ENCODE measurements around the gene DLG4.

The DLG4 gene

GRCh38 chr17:7177954-7178477, 41.6 kb downstream of the DLG4 start:
- H3K36me3 ChIP-seq (ENCODE audit: control insufficient read depth in 2 of 2, insufficient read depth in 1 of 2, low read length in 2 of 2) = no peaks in the 10 kb centered on the region; a peak in 1 of 3 replicates
- ChIA-PET CTCF (interaction anchor here (0.5 to 2.6 kb wide), 45 partner anchors 8 to 444 kb away, joined by 3 to 50 read pairs (median 4); partner anchors contain the start of genes RNASEK and SLC16A11), POLR2A (interaction anchor here (0.6 to 2.0 kb wide), 5 partner anchors 13 to 151 kb away, joined by 3 to 14 read pairs (median 10); partner anchors contain the start of genes ACADVL, DLG4 and NEURL4)
- H3K9me3 ChIP-seq (ENCODE audit: control insufficient read depth, insufficient read depth, low read depth, low read length) = no peaks in the 10 kb centered on the region
- peak overlapping the region; percentile 54 for H3K4me3 ChIP-seq (ENCODE audit: low read depth, low read length)
- peak overlapping the region; percentile 39; the same call in 1 of the 2 replicates for H3K27ac ChIP-seq (ENCODE audit: extremely low read depth, low read depth, low read length)
- H3K4me1 ChIP-seq (ENCODE audit: control insufficient read depth, insufficient read depth, low read length) = peaks cover 8% of the 10 kb centered on the region
- TF ChIP-seq ZNF529 (tag by site-specific recombination; IDR thresholded peaks at IDR 0.05; ENCODE audit: insufficient replicate concordance) = no peak
- TF ChIP-seq ZNF692 (tag by site-specific recombination; IDR thresholded peaks at IDR 0.05) = peak; percentile 82
- TF ChIP-seq ZNF335 (tag by site-specific recombination; conservative IDR thresholded peaks at IDR 0.05) = peak; percentile 71
- TF ChIP-seq ZNF530 (tag by site-specific recombination; IDR thresholded peaks at IDR 0.05; ENCODE audit: low read depth) = no peak
- 0 out of 2 replicates have a peak, but pooled peaks have one; percentile 56 for TF ChIP-seq ZNF600 (tag by site-specific recombination; IDR thresholded peaks at IDR 0.05)
- no peak for TF ChIP-seq ZNF146 (tag by site-specific recombination; IDR thresholded peaks at IDR 0.05)
- TF ChIP-seq ZNF777 (tag by site-specific recombination; IDR thresholded peaks at IDR 0.05; ENCODE audit: borderline replicate concordance) = no peak
- no peak for TF ChIP-seq ZNF664 (tag by site-specific recombination; IDR thresholded peaks at IDR 0.05)
- peak; percentile 47 for TF ChIP-seq KLF17 (tag by site-specific recombination; IDR thresholded peaks at IDR 0.05)
- 0 out of 2 replicates have a peak, but pooled peaks have one; percentile 10 for TF ChIP-seq ZSCAN23 (tag by site-specific recombination; IDR thresholded peaks at IDR 0.05)
- TF ChIP-seq ZNF16 (tag by site-specific recombination; IDR thresholded peaks at IDR 0.05; ENCODE audit: low read depth) = no peak
- no peak for TF ChIP-seq ZNF155 (tag by site-specific recombination; IDR thresholded peaks at IDR 0.05)
- no peak for TF ChIP-seq ZBTB7A (tag by site-specific recombination; IDR thresholded peaks at IDR 0.05; ENCODE audit: low read depth)
- TF ChIP-seq ZNF302 (tag by site-specific recombination; IDR thresholded peaks at IDR 0.05; ENCODE audit: low read depth) = no peak
- no peak for TF ChIP-seq MYNN (tag by site-specific recombination; IDR thresholded peaks at IDR 0.05; ENCODE audit: borderline replicate concordance)
- peak; percentile 17; the same call in 1 of the 2 replicates for TF ChIP-seq SP7 (tag by site-specific recombination; IDR thresholded peaks at IDR 0.05)
- TF ChIP-seq ZNF610 (tag by site-specific recombination; IDR thresholded peaks at IDR 0.05; ENCODE audit: borderline replicate concordance) = no peak
- TF ChIP-seq ZBTB21 (tag by site-specific recombination; IDR thresholded peaks at IDR 0.05) = peak; percentile 97
- TF ChIP-seq EGR2 (tag by site-specific recombination; IDR thresholded peaks at IDR 0.05; ENCODE audit: low read depth) = peak; percentile 82
- peak; percentile 76 for TF ChIP-seq ZFP69B (tag by site-specific recombination; IDR thresholded peaks at IDR 0.05)
- TF ChIP-seq ZNF701 (tag by site-specific recombination; IDR thresholded peaks at IDR 0.05) = no peak
- TF ChIP-seq SALL2 (tag by site-specific recombination; IDR thresholded peaks at IDR 0.05; ENCODE audit: borderline replicate concordance) = no peak
- peak; percentile 81 for TF ChIP-seq ATF2 (tag by site-specific recombination; IDR thresholded peaks at IDR 0.05; ENCODE audit: low read depth)
- peak; percentile 7; the same call in 1 of the 2 replicates for TF ChIP-seq ZNF623 (tag by site-specific recombination; IDR thresholded peaks at IDR 0.05)
- TF ChIP-seq ZFHX2 (tag by site-specific recombination; conservative IDR thresholded peaks at IDR 0.05) = peak; percentile 92
- TF ChIP-seq, protein P1, sequence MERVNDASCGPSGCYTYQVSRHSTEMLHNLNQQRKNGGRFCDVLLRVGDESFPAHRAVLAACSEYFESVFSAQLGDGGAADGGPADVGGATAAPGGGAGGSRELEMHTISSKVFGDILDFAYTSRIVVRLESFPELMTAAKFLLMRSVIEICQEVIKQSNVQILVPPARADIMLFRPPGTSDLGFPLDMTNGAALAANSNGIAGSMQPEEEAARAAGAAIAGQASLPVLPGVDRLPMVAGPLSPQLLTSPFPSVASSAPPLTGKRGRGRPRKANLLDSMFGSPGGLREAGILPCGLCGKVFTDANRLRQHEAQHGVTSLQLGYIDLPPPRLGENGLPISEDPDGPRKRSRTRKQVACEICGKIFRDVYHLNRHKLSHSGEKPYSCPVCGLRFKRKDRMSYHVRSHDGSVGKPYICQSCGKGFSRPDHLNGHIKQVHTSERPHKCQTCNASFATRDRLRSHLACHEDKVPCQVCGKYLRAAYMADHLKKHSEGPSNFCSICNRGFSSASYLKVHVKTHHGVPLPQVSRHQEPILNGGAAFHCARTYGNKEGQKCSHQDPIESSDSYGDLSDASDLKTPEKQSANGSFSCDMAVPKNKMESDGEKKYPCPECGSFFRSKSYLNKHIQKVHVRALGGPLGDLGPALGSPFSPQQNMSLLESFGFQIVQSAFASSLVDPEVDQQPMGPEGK (tag by site-specific recombination; IDR thresholded peaks at IDR 0.05) = peak; percentile 85
- TF ChIP-seq ZFP41 (tag by site-specific recombination; IDR thresholded peaks at IDR 0.05; ENCODE audit: borderline replicate concordance) = no peak
- TF ChIP-seq ZNF248 (tag by site-specific recombination; IDR thresholded peaks at IDR 0.05) = no peak
- TF ChIP-seq, protein P2, sequence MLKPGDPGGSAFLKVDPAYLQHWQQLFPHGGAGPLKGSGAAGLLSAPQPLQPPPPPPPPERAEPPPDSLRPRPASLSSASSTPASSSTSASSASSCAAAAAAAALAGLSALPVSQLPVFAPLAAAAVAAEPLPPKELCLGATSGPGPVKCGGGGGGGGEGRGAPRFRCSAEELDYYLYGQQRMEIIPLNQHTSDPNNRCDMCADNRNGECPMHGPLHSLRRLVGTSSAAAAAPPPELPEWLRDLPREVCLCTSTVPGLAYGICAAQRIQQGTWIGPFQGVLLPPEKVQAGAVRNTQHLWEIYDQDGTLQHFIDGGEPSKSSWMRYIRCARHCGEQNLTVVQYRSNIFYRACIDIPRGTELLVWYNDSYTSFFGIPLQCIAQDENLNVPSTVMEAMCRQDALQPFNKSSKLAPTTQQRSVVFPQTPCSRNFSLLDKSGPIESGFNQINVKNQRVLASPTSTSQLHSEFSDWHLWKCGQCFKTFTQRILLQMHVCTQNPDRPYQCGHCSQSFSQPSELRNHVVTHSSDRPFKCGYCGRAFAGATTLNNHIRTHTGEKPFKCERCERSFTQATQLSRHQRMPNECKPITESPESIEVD (tag by site-specific recombination; IDR thresholded peaks at IDR 0.05) = no peak

Data from HEK293 (cell line).